Peyer's patch (tissue), 4 donors: Measurements from ENCODE around the gene TAAR2. TPM values are rescaled to one million over a fixed set of nuclear protein-coding genes. Genes with fewer than 3 reads are reported as not detected.
"Not testable (repeated sequence)": the region's sequence is repeated elsewhere in the genome, so short reads cannot be mapped to it uniquely, and the experiment has no call there.

Experiments used
- DNase-seq, 3 donors: peaks; one replicate each; pipeline ENCODE4 v3.0.0-alpha.2; 2017 to 2019
- H3K27ac ChIP-seq, 4 donors: fragments of 200-600 bp; sonication (generic); one replicate each; pipeline ENCODE4 v1.5.1; 2016 to 2019
- H3K27me3 ChIP-seq, 2 donors: fragments of 200-600 bp; sonication (generic); one replicate each; pipeline ENCODE4 v1.5.1; 2019
- H3K36me3 ChIP-seq, 3 donors: fragments of 200-600 bp; sonication (generic); one replicate each; pipeline ENCODE4 v1.5.1; 2016 to 2019
- H3K4me1 ChIP-seq, 4 donors: fragments of 200-600 bp; sonication (generic); one replicate each; pipeline ENCODE4 v1.5.1; 2016 to 2019
- H3K4me3 ChIP-seq, 4 donors: fragments of 200-600 bp; sonication (generic); 1 replicate in 3 of 4; 2 replicates in 1 of 4; pipeline ENCODE4 v1.5.1; 2016 to 2019; ENCODE audit warnings: mild to moderate bottlenecking in 1 of 4
- H3K9me3 ChIP-seq, 4 donors: fragments of 200-600 bp; sonication (generic); one replicate each; pipeline ENCODE4 v1.5.1; 2016 to 2019; ENCODE audit warnings: mild to moderate bottlenecking in 1 of 4
- POLR2A ChIP-seq, 2 donors: fragments of 450-650 bp; IDR thresholded peaks; one replicate each; pipeline ENCODE4 v1.5.1; 2017; ENCODE audit warnings: antibody characterized with exemption in 2 of 2, mild to moderate bottlenecking in 2 of 2, moderate library complexity in 2 of 2
- total RNA-seq, 4 donors: library from RNA; depleted of rRNA; stranded (reverse); fragments of >200 nt; gene quantifications; one replicate each; pipeline ENCODE4 v1.1.0, GENCODE V29; 2016
- TF ChIP-seq, protein P1 (sequence below), 6 experiments: fragments of 450-650 bp in 4 of 6; fragments of 200-600 bp in 2 of 6; sonication (generic) in 1 of 6; IDR thresholded peaks; one replicate each; pipeline ENCODE4 v1.5.1; 2017 to 2019; ENCODE audit warnings: antibody characterized with exemption in 6 of 6, mild to moderate bottlenecking in 3 of 6, moderate library complexity in 1 of 6

The TAAR2 gene
- total RNA-seq, 4 donors from 2014 or later = not detected

DNA sequence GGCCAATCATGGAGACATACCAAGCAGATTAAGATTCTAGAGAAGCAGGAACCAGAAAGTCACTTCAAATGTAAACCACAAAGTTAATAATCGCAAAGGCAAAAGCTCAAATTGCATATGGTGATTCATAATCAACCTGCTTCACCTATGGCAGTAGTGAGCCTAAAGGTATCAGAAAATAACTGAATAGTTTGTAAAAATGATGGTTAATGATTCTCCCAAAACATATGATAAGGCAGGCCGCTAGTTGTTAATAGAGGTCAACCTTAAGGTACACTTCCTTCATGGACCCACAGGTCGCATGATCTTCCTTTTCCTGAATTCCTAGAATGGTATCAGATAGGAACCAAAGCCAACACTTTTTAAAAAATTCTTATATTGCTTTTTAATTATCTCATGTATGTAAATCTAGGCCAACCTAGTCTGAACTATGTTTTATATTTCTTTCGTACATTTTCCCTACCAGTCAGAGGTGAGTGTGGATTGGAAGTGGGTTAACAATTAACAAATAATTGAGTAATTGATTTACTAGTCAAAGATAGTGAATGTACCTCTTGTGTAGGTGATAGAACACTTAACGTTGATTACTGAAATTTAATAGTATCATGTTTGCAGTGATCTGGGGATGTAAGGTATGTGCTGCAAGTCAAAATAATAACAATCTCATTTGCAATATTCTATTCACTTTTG is 16.4 kb downstream of the TAAR2 start:
- no peak for TF ChIP-seq POLR2A (IDR thresholded peaks at IDR 0.05)
- TF ChIP-seq, protein P1, sequence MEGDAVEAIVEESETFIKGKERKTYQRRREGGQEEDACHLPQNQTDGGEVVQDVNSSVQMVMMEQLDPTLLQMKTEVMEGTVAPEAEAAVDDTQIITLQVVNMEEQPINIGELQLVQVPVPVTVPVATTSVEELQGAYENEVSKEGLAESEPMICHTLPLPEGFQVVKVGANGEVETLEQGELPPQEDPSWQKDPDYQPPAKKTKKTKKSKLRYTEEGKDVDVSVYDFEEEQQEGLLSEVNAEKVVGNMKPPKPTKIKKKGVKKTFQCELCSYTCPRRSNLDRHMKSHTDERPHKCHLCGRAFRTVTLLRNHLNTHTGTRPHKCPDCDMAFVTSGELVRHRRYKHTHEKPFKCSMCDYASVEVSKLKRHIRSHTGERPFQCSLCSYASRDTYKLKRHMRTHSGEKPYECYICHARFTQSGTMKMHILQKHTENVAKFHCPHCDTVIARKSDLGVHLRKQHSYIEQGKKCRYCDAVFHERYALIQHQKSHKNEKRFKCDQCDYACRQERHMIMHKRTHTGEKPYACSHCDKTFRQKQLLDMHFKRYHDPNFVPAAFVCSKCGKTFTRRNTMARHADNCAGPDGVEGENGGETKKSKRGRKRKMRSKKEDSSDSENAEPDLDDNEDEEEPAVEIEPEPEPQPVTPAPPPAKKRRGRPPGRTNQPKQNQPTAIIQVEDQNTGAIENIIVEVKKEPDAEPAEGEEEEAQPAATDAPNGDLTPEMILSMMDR (IDR thresholded peaks at IDR 0.05) = peak in 3 of 6 experiments; percentile 12 to 21 (median 16)
- no peak for DNase-seq
- no peaks in the 10 kb centered on the region for H3K36me3 ChIP-seq
- no peaks in the 10 kb centered on the region for H3K9me3 ChIP-seq
- H3K27me3 ChIP-seq = no peaks in the 10 kb centered on the region
- peak overlapping the region in 2 of 4 donors; percentile 23 to 30 for H3K27ac ChIP-seq
- peak overlapping the region in 1 of 4 donors; percentile 10 for H3K4me3 ChIP-seq
- H3K4me1 ChIP-seq = no peaks in the 10 kb centered on the region

DNA sequence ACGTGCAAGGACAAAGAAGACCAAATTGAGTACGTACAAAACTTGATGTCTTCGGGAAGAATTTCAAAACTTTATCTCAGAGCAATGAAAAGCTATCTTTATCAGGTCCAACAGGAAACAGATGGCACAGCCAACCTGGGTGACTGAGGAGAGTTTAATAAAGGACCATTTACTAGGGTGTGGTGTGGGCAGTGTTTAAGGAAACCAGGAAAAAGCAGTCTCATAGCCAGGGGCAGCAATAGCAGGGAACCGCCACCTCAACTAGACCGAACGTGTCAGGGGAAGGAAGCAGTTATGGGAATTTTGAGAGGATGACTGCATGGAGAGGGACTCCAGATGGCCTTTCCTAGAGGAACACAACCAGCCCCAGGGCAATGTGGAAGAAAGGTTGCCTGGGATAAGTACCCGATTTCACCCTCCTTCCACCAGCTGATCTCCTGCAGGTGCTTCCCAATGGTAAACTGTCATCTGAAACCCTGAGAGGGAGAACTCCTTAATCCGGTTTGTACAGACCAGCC is 19.4 kb downstream of the TAAR2 start:
- no peak for DNase-seq
- Histone ChIP-seq H3K4me3 (no peak overlapping the region), H3K9me3 (no peaks in the 10 kb centered on the region), H3K27ac (no peak overlapping the region), H3K27me3 (no peaks in the 10 kb centered on the region), H3K4me1 (no peaks in the 10 kb centered on the region), H3K36me3 (no peaks in the 10 kb centered on the region)
- TF ChIP-seq, protein P1 (IDR thresholded peaks at IDR 0.05) = no peak
- no peak for TF ChIP-seq POLR2A (IDR thresholded peaks at IDR 0.05)

DNA sequence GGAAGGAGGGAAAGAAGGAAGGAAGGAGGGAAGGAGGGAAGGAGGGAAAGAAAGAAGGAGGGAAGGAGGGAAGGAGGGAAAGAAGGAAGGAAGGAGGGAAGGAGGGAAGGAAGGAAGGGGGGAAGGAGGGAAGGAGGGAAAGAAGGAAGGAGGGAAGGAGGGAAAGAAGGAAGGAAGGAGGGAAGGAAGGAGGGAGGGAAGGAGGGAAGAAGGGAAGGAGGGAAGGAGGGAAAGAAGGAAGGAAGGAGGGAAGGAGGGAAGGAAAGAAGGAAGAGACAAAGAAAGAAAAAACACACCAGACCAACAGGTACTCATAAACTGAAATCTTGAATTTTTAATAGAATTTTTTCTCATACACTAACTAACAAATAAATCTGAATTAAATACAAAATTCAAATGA is 23.2 kb downstream of the TAAR2 start:
- not testable (repeated sequence) for H3K9me3 ChIP-seq, H3K36me3 ChIP-seq, H3K4me3 ChIP-seq, H3K4me1 ChIP-seq, DNase-seq, H3K27ac ChIP-seq, H3K27me3 ChIP-seq

DNA sequence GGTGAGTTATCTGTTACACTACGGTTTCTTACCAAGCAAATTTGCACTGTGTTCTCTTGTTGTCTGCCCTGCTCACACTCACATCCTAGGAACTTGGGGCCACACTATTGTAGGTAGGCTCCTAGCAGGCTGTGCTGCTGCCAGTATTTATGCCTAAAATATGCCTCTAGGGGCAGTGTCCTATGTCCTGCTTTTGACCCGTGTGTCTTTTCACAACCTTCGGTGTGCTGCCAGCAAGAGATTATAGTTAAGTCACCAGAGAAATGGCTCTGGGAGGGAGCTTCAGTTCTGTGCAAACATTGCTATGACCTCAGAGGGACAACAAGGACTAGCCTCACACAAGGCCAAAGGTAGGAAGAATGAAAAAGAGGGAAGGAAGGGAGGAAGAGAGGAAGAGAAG is 25.6 kb downstream of the TAAR2 start:
- DNase-seq = no peak
- no peaks in the 10 kb centered on the region for H3K4me1 ChIP-seq

DNA sequence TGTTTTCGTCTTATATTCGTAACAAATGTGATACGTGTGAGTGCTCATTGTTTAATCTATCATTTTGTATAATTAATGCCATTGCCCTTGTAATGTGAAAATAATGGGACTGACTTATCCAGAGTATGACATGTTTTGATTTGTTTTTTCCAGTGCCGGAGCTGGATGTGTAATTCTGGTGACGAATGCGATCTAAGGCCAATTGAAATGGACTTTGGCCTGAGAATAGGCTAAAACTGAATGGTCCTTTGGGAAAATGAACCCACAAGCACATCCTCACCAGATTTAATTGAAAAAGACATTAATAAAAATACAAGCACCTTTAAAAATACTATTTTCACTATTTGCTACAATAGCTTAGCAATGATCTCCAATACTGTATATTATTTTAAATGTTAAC is 27.9 kb downstream of the TAAR2 start:
- no peaks in the 10 kb centered on the region for H3K9me3 ChIP-seq
- H3K4me3 ChIP-seq = no peak overlapping the region
- TF ChIP-seq, protein P1 (IDR thresholded peaks at IDR 0.05) = no peak
- no peak for TF ChIP-seq POLR2A (IDR thresholded peaks at IDR 0.05)
- H3K27me3 ChIP-seq = no peaks in the 10 kb centered on the region
- no peak overlapping the region for H3K27ac ChIP-seq
- no peak for DNase-seq
- no peaks in the 10 kb centered on the region for H3K36me3 ChIP-seq
- H3K4me1 ChIP-seq = no peaks in the 10 kb centered on the region

More for the DNA sequence above, 25.6 kb downstream of the TAAR2 start:
- H3K27ac ChIP-seq = no peak overlapping the region
- no peaks in the 10 kb centered on the region for H3K9me3 ChIP-seq
- TF ChIP-seq POLR2A (IDR thresholded peaks at IDR 0.05) = no peak
- TF ChIP-seq, protein P1 (IDR thresholded peaks at IDR 0.05) = peak in 2 of 6 experiments; percentile 33 to 41
- no peaks in the 10 kb centered on the region for H3K27me3 ChIP-seq
- no peak overlapping the region for H3K4me3 ChIP-seq
- no peaks in the 10 kb centered on the region for H3K36me3 ChIP-seq

DNA sequence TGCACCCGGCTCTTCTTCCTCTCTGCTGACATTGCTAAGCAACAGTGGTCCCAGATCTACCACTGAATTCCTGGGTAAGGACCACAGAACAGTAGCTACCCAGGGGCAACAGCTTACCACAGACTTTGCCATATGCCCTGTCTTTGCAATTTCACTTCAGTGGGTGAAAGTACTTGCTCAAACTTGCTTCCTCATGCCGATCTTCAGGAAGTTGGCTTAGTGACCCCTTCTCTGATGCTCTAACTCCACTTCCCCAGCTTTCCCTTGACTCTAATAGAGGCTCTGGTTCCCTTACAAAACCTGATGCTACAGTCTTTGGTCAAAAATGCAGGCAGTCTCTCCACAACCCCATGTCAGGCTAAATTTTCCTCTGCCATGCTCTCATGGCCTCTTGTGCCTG is 31.2 kb downstream of the TAAR2 start:
- H3K27ac ChIP-seq = no peak overlapping the region
- H3K36me3 ChIP-seq = no peaks in the 10 kb centered on the region
- no peaks in the 10 kb centered on the region for H3K9me3 ChIP-seq
- no peaks in the 10 kb centered on the region for H3K4me1 ChIP-seq
- no peak for DNase-seq
- TF ChIP-seq POLR2A (IDR thresholded peaks at IDR 0.05) = no peak
- TF ChIP-seq, protein P1 (IDR thresholded peaks at IDR 0.05) = no peak
- no peaks in the 10 kb centered on the region for H3K27me3 ChIP-seq
- H3K4me3 ChIP-seq = no peak overlapping the region
